GM18519 (cell line): ENCODE results near the gene TLE6.
"Not testable (repeated sequence)": the region's sequence is repeated elsewhere in the genome, so short reads cannot be mapped to it uniquely, and the experiment has no call there.

Experiments used
- ATAC-seq: cut with Tn5 transposase; IDR thresholded peaks from one replicate; pipeline ENCODE4 v1.9.1; 2021; ENCODE audit warnings: mild to moderate bottlenecking, moderate library complexity; ENCODE audit not compliant: unreplicated experiment, low FRiP score

The TLE6 gene

DNA sequence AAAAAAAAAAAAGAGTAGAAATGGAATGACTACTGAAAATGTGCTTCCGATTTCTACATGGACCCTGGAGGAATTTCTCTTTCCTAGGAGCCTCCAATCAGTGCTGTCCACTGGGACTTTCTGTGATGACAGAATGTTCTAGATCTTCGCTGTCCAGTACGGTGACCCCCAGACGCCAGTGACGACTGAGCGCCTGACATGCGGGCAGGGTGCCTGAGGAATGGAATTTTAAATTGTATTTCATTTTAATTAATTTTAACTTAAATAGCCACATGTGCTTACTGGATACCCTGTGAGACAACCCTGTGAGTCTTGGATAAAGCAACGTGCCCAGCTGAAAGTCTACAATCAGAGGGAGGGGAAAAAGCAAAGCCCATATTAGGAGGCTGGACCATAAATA is 4.1 kb upstream of the TLE6 start:
- ATAC-seq: no peak

- no peak for ATAC-seq
These were observed 2.9 kb upstream of the TLE6 start for GRCh38 chr19:2974342-2975041.

- ATAC-seq: no peak
These were observed 759 bp upstream of the TLE6 start for GRCh38 chr19:2976609-2977000.

DNA sequence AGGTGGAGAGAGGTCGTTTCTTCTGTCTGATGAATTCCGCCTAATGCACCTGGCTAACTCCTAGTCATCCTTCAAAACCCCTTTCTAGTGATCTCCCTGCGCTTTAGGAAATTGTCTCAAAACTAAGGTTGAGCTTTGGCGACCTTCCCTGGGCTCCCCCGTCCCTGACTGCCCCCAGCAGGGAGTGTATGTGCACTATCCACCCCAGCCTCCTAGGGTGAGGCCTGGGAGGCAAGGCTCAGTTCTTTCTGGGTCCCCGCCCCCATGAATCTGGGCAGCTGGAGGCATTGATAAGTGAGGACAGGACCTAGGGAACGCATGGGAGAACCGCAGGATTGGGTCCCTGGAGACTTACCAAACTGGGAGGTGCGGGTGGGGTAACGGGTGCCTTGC is 378 bp downstream of the TLE6 start:
- no peak for ATAC-seq

DNA sequence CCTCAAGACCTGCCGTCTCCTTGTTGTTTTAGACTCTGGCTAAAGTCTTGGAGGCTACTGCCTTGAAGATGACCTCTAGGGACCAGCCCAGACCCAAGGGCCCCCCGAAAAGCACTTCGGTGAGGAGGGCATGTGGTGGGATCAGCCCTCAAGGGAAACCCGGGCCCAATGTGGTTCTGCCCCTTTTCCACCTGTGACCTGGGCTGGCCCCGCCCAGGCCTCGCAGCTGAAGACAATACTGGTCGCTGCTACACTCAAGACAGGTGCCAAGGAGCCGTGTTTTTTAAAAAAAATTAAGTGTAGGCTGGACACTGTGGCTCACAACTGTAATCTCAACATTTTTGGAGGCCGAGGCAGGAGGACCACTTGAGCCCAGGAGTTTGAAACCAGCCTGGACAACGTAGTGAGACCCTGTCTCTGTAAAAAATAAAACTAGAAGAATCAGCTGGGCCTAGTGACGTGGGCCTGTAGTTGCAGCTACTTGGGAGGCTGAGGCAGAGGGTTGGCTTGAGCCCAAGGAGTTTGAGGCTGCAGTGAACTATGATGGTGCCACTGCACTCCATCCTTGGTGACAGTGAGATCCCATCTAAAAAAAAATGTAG is 903 bp downstream of the TLE6 start:
- ATAC-seq: no peak

DNA sequence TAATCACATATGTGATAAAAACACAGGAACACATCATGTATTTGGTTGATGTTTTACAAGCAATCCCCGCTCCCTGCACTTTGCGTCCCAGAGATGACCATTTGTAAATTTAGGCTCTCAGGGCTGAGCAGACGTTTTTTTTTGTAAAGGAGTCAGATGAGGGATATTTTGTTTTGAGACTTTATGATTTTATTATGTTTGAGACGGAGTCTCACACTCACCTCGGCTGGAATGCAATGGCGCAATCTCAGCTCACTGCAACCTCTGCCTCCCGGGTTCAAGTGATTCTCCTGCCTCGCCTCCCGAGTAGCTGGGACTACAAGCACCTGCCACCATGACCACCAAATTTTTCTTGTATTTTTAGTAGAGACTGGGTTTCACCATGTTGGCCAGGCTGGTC is 1.4 kb downstream of the TLE6 start:
- ATAC-seq: no peak

DNA sequence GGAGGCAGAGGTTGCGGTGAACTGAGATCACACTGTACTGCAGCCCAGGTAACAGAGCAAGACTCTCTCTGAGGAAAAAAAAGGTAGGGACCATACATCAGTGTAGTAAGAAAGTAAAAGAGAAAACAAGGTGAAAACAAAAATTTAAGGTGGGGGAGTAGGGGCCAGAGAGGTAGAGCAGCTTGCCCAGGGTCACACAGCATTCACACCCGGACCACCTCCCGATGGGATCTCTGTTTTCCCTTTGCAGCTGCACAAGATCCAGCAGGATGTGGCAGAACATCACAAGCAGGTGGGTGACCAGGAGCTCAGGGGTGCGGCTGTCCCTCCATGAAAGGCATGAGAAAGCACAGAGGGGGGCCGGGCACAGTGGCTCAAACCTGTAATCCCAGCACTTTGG is 4.5 kb downstream of the TLE6 start:
- no peak for ATAC-seq

GRCh38 chr19:2982561-2982960 is 5.2 kb downstream of the TLE6 start:
- ATAC-seq: no peak

DNA sequence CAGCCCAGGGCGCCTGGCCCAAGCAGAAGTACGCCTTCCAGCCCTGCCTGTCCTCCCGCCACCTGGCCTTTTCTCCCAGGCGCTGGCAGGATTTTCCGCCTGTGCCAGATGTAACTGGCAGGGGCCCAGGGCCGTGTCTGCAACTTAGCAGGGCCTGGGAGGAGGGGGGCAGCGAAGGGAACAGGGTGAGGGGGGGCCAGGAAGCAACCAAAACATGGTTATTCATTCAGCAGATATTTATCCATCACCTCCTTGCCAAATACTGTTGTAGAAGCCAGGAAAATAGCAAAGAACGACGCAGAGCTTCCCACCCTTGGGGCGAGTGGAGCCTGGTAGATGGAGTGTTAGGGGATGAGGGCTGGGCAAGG is 5.6 kb downstream of the TLE6 start:
- no peak for ATAC-seq

GRCh38 chr19:2983351-2984214 is 6.2 kb downstream of the TLE6 start:
- ATAC-seq: no peak

DNA sequence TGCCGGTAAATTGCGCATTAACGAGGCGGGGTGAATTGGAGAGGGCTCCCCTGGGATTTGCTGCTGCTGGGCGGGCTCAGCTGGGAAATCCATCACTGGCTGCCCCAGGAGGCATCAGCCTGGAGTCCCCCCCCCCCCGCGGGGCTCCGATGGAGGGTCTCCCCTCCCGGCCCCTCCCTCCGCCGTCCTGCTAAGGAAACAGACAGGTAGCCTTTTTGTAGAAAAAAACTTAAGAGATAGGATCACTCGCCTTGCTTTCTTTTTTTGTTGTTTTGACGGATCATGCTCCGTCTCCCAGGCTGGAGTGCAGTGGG is 6.8 kb downstream of the TLE6 start:
- no peak for ATAC-seq

GRCh38 chr19:2986951-2987524 is 9.7 kb downstream of the TLE6 start:
- no peak for ATAC-seq

GRCh38 chr19:2987797-2988196 is 10.4 kb downstream of the TLE6 start:
- no peak for ATAC-seq

DNA sequence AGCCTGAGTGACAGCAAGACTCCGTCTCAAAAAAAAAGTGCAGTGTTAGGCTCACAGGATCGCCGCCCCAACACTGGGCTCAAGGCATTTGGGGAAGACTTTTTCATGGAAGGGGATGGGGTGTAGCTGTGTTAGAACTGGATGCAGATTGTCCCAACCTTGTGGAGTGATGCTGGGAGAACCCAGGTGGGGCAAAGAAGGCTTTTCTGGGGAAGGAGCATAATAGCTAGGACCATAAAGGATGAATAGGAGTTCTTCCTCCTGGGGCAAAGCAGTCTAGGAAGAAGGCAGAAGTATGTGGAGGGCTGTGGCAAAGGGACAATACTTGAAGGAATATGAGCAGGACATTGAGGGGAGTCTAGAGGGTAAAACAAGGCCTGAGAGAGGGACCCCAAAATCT is 11.2 kb downstream of the TLE6 start:
- no peak for ATAC-seq

GRCh38 chr19:2989236-2989946 is 12.0 kb downstream of the TLE6 start:
- ATAC-seq: no peak

- not testable (repeated sequence) for ATAC-seq
These were observed 15.0 kb downstream of the TLE6 start for GRCh38 chr19:2992333-2992732.

DNA sequence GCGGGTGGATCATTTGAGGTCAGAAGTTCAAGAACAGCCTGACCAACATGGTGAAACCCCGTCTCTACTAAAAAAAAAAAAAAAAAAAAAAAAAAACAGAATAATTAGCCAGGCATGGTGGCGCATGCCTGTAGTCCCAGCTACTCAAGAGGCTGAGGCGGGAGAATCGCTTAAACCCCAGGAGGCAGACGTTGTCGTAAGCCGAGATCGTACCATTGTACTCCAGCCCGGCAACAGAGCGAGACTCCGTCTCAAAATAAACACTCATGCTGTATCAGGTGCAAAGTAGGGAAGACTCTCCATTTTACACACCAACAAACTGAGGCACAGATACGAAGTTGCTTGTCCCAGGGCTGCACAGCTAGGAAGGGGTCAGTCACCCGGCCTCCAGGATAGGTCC is 15.6 kb downstream of the TLE6 start:
- no peak for ATAC-seq

- no peak for ATAC-seq
These were observed 16.2 kb downstream of the TLE6 start for GRCh38 chr19:2993579-2993978.

DNA sequence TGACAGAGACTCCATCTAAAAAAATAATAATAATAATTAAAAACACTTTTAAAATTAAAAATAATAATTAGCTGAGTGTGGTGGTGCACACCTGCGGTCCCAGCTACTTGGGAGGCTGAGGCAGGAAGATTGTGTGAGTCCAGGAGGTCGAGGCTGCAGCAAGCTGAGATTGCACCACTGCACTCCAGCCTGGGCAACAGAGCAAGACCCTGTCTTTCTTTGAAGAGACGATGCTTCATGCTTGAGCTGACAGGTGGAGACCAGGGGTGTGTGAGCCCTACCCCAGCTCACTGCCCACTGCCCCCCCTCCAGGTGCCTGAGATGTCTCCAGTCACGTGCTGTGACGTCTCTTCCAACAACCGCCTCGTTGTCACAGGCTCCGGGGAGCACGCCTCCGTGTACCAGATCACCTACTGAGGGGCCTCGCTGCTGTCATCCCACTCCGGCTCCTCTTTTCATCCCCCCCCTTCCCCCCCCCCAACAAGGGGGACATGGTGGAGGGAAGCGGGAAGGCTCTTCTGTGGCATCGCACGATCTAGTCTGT is 17.3 kb downstream of the TLE6 start:
- no peak for ATAC-seq

DNA sequence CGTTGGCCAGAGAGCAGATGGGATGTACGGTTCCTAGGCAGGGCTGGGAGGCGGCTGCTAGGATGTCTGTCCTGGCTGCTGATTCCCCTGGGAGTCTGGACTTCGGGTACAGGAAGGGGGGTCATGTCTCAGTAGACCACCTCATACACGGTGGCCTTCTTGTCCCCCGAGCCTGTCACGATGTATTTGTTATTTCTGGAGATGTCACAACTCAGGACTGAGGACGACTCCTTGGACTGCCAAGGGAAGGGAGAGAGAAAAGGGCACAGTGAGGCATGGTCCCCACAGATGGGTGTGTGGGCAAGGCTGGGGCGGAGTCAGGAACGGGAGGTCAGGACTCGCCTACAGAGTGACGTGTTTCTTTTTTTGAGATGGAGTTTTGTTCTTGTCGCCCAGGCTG is 20.4 kb downstream of the TLE6 start:
- ATAC-seq: no peak

- ATAC-seq: no peak
These were observed 21.3 kb downstream of the TLE6 start for GRCh38 chr19:2998642-2999041.
